Cardiac fibroblast (primary cell): ENCODE measurements around the gene SLC11A1.
A peak's percentile ranks its signal among the peaks of the same experiment; 100 is the strongest.

Source experiments
- DNase-seq, 2 donors: peaks; one replicate each; pipeline versions ENCODE4 v3.0.0 to v3.0.0-alpha.2; 2010; ENCODE audit warnings: low read depth in 2 of 2
- H3K4me3 ChIP-seq, 2 donors: replicated peaks in 1 of 2; 1 replicate in 1 of 2; 2 replicates in 1 of 2; pipeline ENCODE4 v1.5.1; 2011; ENCODE audit warnings: low read depth in 2 of 2, low read length in 2 of 2, mild to moderate bottlenecking in 2 of 2, moderate library complexity in 1 of 2
- CTCF ChIP-seq: IDR thresholded peaks from one replicate; pipeline ENCODE4 v1.5.1; 2011; ENCODE audit warnings: low read depth, mild to moderate bottlenecking, low read length, inconsistent platforms

SLC11A1 gene

GRCh38 chr2:218434456-218434855 lies 52.4 kb downstream of the SLC11A1 start:
- DNase-seq = no peak
- no peak overlapping the region for H3K4me3 ChIP-seq
- TF ChIP-seq CTCF = no peak

DNA sequence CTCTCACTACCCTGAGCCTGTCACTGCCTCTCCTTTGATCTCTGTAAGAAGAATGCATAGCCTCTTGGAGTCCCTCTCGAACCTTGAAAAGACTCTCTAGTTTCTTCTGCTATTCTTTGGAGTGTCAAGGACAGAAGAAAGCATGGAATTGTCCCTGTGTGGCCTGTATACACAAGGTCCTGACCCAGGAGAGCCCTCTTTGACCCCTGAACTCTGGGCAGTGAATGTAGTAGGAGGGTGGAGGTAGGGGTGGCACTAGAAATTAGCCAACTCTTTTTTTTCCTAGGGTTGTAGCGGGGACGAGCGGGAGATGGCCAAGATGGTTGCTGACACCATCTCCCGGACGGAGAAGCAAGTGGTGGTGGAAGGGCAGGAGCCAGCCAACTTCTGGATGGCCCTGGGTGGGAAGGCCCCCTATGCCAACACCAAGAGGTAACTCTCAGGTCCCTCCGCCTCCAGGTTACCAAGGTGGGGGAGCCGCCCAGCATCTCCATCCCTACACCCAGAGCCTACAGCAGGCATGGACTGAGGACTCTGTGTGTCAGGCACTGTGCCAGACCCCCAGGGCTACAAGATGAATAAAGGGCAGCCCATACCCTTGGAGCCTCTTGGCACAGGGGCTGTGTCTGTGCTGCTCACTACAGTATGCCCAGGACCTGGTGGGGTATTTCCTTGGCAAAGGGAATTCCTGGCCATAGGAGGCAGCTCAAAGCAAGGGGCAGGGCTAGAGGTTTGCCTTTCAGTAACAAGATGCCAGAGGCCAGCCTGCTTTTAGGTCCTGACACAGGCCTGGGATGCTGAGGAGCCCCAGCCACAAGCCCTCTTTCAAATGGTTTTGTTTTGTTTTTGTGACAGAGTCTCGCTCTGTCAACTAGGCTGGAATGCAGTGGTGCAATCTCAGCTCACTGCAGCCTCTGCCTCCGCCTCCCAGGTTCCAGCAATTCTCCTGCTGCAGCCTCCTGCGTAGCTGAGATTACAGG lies 53.2 kb downstream of the SLC11A1 start:
- no peak for TF ChIP-seq CTCF
- DNase-seq = no peak
- H3K4me3 ChIP-seq = no peak overlapping the region

DNA sequence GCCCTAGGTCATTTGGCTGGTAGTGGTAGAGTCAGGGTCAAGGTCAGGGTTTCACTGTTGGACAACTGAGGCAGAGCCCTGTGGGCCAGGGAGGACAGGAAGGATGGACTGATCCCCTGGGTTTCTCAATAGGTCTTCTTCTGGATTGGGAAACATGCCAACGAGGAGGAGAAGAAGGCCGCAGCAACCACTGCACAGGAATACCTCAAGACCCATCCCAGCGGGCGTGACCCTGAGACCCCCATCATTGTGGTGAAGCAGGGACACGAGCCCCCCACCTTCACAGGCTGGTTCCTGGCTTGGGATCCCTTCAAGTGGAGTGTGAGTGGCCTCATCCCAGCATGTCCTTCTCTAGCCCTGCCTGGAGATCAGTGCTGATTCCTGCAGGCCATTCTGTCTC lies 54.9 kb downstream of the SLC11A1 start:
- no peak for DNase-seq
- H3K4me3 ChIP-seq = no peak overlapping the region
- TF ChIP-seq CTCF = no peak

DNA sequence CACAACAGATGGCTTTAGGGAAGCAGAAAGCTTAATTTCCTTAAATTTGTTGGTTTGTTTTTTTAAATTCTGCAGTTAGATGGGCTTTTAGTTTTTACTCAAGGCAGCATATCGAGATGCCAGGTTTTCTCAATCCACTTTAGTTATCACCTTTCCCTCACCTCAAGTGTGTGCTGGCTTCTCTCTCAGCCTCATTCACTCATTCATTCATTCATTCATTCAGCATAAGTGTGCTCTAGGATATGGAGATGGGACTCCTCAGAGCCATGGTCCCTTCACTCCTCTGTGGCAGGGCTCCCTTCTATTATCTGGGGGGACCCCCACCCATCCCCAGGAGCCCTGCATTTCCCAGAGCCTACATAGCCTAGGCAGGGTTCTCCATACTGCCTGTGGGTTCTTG lies 55.9 kb downstream of the SLC11A1 start:
- no peak overlapping the region for H3K4me3 ChIP-seq
- no peak for TF ChIP-seq CTCF
- no peak for DNase-seq

- H3K4me3 ChIP-seq = no peak overlapping the region
- DNase-seq = peak in 1 of 2 donors; percentile 21
- TF ChIP-seq CTCF = no peak
Measured at GRCh38 chr2:218438596-218438995, 56.5 kb downstream of the SLC11A1 start.

- DNase-seq = no peak
- no peak overlapping the region for H3K4me3 ChIP-seq
- TF ChIP-seq CTCF = no peak
Measured at GRCh38 chr2:218444692-218445357, 62.8 kb downstream of the SLC11A1 start.
